GM12878 (cell line): ENCODE measurements around the gene DICER1. TPM values are rescaled to one million over a fixed set of nuclear protein-coding genes. Genes with fewer than 3 reads are reported as not detected.
A peak's percentile ranks its signal among the peaks of the same experiment; 100 is the strongest.

Experiments used
- ATAC-seq: fragments of 200-7000 bp; cut with Tn5 transposase; 3 replicates; pipeline ENCODE4 v1.9.1; 2020; ENCODE audit warnings: mild to moderate bottlenecking, moderate library complexity
- BruUV-seq: library from RNA; stranded (reverse); fragments of 400-500 nt; replicated peaks from 2 replicates; lab custom pipeline; 2021; lab: Mats Ljungman, UMichigan
- CTCF ChIA-PET: fragments of 300-600 bp; sonication (Branson Sonifier 250); formaldehyde crosslinking; extraction: SDS; loops from one replicate; lab custom pipeline; 2021; ENCODE audit warnings: inconsistent platforms; lab: Yijun Ruan, JAX
- POLR2A ChIA-PET: fragments of 350-600 bp; formaldehyde crosslinking; extraction: SDS; loops from one replicate; lab custom pipeline; 2021; ENCODE audit warnings: inconsistent platforms; lab: Charles Lee
- RAD21 ChIA-PET: fragments of 300-600 bp; sonication (Branson Sonifier 250); formaldehyde crosslinking; loops from one replicate; lab custom pipeline; 2023; ENCODE audit warnings: antibody characterized with exemption; ENCODE audit not compliant: unreplicated experiment; lab: Charles Lee
- SMC1A ChIA-PET: fragments of 300-600 bp; sonication (Branson Sonifier 250); formaldehyde crosslinking; loops from one replicate; lab custom pipeline; 2023; ENCODE audit not compliant: unreplicated experiment, uncharacterized antibody; lab: Charles Lee
- DNase-seq: peaks from one replicate; pipeline ENCODE4 v3.0.0-alpha.2; 2011; ENCODE audit warnings: low read depth, low spot score
- FAIRE-seq: peaks from 3 replicates; lab custom pipeline; 2011; peaks lifted over from hg19 to GRCh38; lab: Jason Lieb, UNC
- H2AFZ ChIP-seq: 2 replicates; pipeline ENCODE4 v1.6.0; 2011; ENCODE audit warnings: low read depth, low read length, control low read depth; ENCODE audit not compliant: control insufficient read depth
- H3K27ac ChIP-seq: 2 replicates; pipeline ENCODE4 v1.5.1; 2011; ENCODE audit warnings: control low read depth; ENCODE audit not compliant: control insufficient read depth, insufficient read depth
- H3K27me3 ChIP-seq, 2 experiments: replicated peaks in 1 of 2; 2 replicates each; pipeline versions ENCODE4 v1.6.0 to v1.6.1; 2011; ENCODE audit warnings: low read length in 1 of 2; ENCODE audit not compliant: control insufficient read depth in 2 of 2, insufficient read depth in 2 of 2
- H3K36me3 ChIP-seq, 2 experiments: 2 replicates each; pipeline ENCODE4 v1.5.1; 2011; ENCODE audit warnings: low read length in 1 of 2; ENCODE audit not compliant: control insufficient read depth in 2 of 2, insufficient read depth in 2 of 2
- H3K4me1 ChIP-seq: 2 replicates; pipeline ENCODE4 v1.6.1; 2011; ENCODE audit warnings: mild to moderate bottlenecking, low read length, moderate library complexity, mixed read lengths; ENCODE audit not compliant: control insufficient read depth, insufficient read depth
- H3K4me2 ChIP-seq: 2 replicates; pipeline ENCODE4 v1.6.0; 2011; ENCODE audit warnings: control low read depth; ENCODE audit not compliant: control insufficient read depth, insufficient read depth
- H3K4me3 ChIP-seq: fragments of 200-600 bp; sonication (generic); 2 replicates; pipeline ENCODE4 v1.5.1; 2016
- H3K79me2 ChIP-seq: 2 replicates; pipeline ENCODE4 v1.6.0; 2011; ENCODE audit warnings: low read length; ENCODE audit not compliant: control insufficient read depth, insufficient read depth
- H3K9ac ChIP-seq: 2 replicates; pipeline ENCODE4 v1.8.0; 2011; ENCODE audit warnings: low read length, control low read depth, mixed read lengths; ENCODE audit not compliant: control insufficient read depth, insufficient read depth
- H3K9me3 ChIP-seq: replicated peaks from 3 replicates; pipeline ENCODE4 v1.5.1; 2011; ENCODE audit warnings: mild to moderate bottlenecking, low read length; ENCODE audit not compliant: control insufficient read depth, insufficient read depth
- H4K20me1 ChIP-seq: 2 replicates; pipeline ENCODE4 v1.6.0; 2011; ENCODE audit not compliant: control insufficient read depth, insufficient read depth
- ATF3 ChIP-seq: IDR thresholded peaks from 2 replicates; pipeline ENCODE4 v1.6.1; 2011; ENCODE audit warnings: low read depth, mild to moderate bottlenecking, low read length, moderate library complexity, borderline replicate concordance; ENCODE audit errors: extremely low read depth
- CHD2 ChIP-seq: IDR thresholded peaks from 2 replicates; pipeline ENCODE4 v1.6.1; 2011; ENCODE audit warnings: low read depth, low read length, improper control_type of control experiment, borderline replicate concordance
- GATAD2B ChIP-seq: fragments of 450-650 bp; conservative IDR thresholded peaks from 2 replicates; pipeline ENCODE4 v1.6.1; 2017; ENCODE audit warnings: low read depth, mild to moderate bottlenecking, moderate library complexity
- HCFC1 ChIP-seq: fragments of 150-350 bp; IDR thresholded peaks from 2 replicates; pipeline ENCODE4 v1.6.1; 2014; ENCODE audit warnings: low read length
- MLLT1 ChIP-seq: fragments of 450-650 bp; IDR thresholded peaks from 2 replicates; pipeline ENCODE4 v1.6.1; 2016; ENCODE audit warnings: mild to moderate bottlenecking
- NFYB ChIP-seq: IDR thresholded peaks from 2 replicates; pipeline ENCODE4 v1.6.1; 2011; ENCODE audit warnings: low read depth, mild to moderate bottlenecking, low read length, improper control_type of control experiment, moderate library complexity; ENCODE audit not compliant: insufficient read depth
- SPI1 ChIP-seq: IDR thresholded peaks from 2 replicates; pipeline ENCODE4 v1.6.1; 2011; ENCODE audit warnings: low read depth, mild to moderate bottlenecking, low read length, moderate library complexity, borderline replicate concordance; ENCODE audit not compliant: insufficient read depth
- STAT1 ChIP-seq: fragments of 450-650 bp; conservative IDR thresholded peaks from 2 replicates; pipeline ENCODE4 v1.6.1; 2014; ENCODE audit warnings: antibody characterized with exemption, mild to moderate bottlenecking
- ZSCAN29 ChIP-seq: fragments of 450-650 bp; IDR thresholded peaks from 2 replicates; pipeline ENCODE4 v1.6.1; 2017; ENCODE audit warnings: mild to moderate bottlenecking, moderate library complexity
- WGBS: methylation state at CpG from one replicate; pipeline ENCODE4 v1.1.6; 2016; ENCODE audit warnings: low lambda C conversion rate; ENCODE audit not compliant: insufficient replicate concordance, insufficient coverage; ENCODE audit errors: missing lambda C conversion rate; 5-methylcytosine and 5-hydroxymethylcytosine counted together
- in situ Hi-C: fragments of 300-500 bp; cut with MboI; formaldehyde crosslinking; loops from 9 replicates; pipeline ENCODE4 v1.14.3; 2018; ENCODE audit warnings: mixed read lengths
- intact Hi-C: fragments of 100-400 bp; cut with micrococcal nuclease; formaldehyde crosslinking; loops from one replicate; pipeline ENCODE4 v1.14.2; 2022; ENCODE audit not compliant: unreplicated experiment
- polyA plus RNA-seq, 11 experiments: library from polyadenylated mRNA; depleted of rRNA in 4 of 11; unstranded in 6 of 11; stranded (reverse) in 5 of 11; fragments of >200 nt; fragmentation: Nextera tagmentation in 4 of 11; fragmentation: Illumina TruSeq in 1 of 11; extraction: Ambion mirVana in 4 of 11; extraction: Trizol in 1 of 11; gene quantifications; 1 replicate in 1 of 11; 2 replicates in 10 of 11; pipeline versions ENCODE4 v1.2.1 to v1.2.3, GENCODE V29; 2011 to 2016; ENCODE audit warnings: inconsistent platforms in 2 of 11, missing spikeins in 2 of 11, low read depth in 1 of 11
- total RNA-seq, 4 experiments: library from RNA; depleted of rRNA in 3 of 4; stranded (reverse); fragments of >200 nt in 3 of 4; fragmentation: Illumina TruSeq in 1 of 4; extraction: Trizol in 1 of 4; gene quantifications; 2 replicates each; pipeline versions ENCODE4 v1.2.1 to v1.2.3, GENCODE V29; 2013 to 2021
- TF ChIP-seq, protein P1 (sequence below): fragments of 450-650 bp; IDR thresholded peaks from 2 replicates; pipeline ENCODE4 v1.6.1; 2018; ENCODE audit warnings: borderline replicate concordance, mild to moderate bottlenecking; ENCODE audit not compliant: partially characterized antibody

Gene DICER1
- total and polyA plus RNA-seq, 10 of the 15 experiments (the other 5 are each of a cell fraction or from before 2014, with no cell fraction given), result 6.8 to 70.8 (median 37.1) TPM

- Histone ChIP-seq H2AFZ (no peak overlapping the region), H3K4me2 (no peak overlapping the region), H3K9me3 (no peaks in the 10 kb centered on the region), H3K36me3 (no peaks in the 10 kb centered on the region), H3K4me3 (no peak overlapping the region), H3K79me2 (no peaks in the 10 kb centered on the region), H3K4me1 (no peaks in the 10 kb centered on the region), H4K20me1 (no peaks in the 10 kb centered on the region), H3K9ac (no peak overlapping the region), H3K27me3 (no peaks in the 10 kb centered on the region), H3K27ac (no peak overlapping the region)
- intact Hi-C loops (no loop called here), in situ Hi-C loops (no loop called here)
- POLR2A ChIA-PET, result interaction anchor here (0.6 kb wide), 1 partner anchor 270 kb away, joined by 4 read pairs; no protein-coding TSS in a partner anchor
- no peak for TF ChIP-seq ATF3
- no peak for TF ChIP-seq STAT1
- TF ChIP-seq ZSCAN29, result no peak
- peak; percentile 5; the same call in 1 of the 2 replicates for TF ChIP-seq SPI1
- SMC1A ChIA-PET, result interaction anchor here (5.9 kb wide), 1 partner anchor 10 kb away, joined by 36 read pairs; no protein-coding TSS in a partner anchor
- DNase-seq (no peak), FAIRE-seq (no peak), ATAC-seq (peak; percentile 40; the same call in 2 of the 3 replicates)
- CTCF ChIA-PET, result interaction anchor here (1.2 to 2.0 kb wide), 2 partner anchors 10 to 22 kb away, joined by 3 to 6 read pairs; no protein-coding TSS in a partner anchor
- RAD21 ChIA-PET, result no interaction called here
- BruUV-seq, result no TSS peak
These were observed 16.2 kb upstream of the DICER1 start for GRCh38 chr14:95173518-95173917.

GRCh38 chr14:95167177-95167576, 9.8 kb upstream of the DICER1 start:
- RAD21 ChIA-PET, result no interaction called here
- no peak overlapping the region for H3K9ac ChIP-seq
- POLR2A ChIA-PET, result no interaction called here
- WGBS, result 74% methylated on average over 2 of the region's 2 CpGs
- DNase-seq, result no peak
- SMC1A ChIA-PET, result interaction anchor here (1.6 kb wide), 1 partner anchor 23 kb away, joined by 4 read pairs; no protein-coding TSS in a partner anchor
- H3K36me3 ChIP-seq, result no peaks in the 10 kb centered on the region
- no peak for ATAC-seq
- TF ChIP-seq HCFC1 (no peak), GATAD2B (no peak), CHD2 (no peak), MLLT1 (no peak), NFYB (no peak)
- TF ChIP-seq, protein P1, sequence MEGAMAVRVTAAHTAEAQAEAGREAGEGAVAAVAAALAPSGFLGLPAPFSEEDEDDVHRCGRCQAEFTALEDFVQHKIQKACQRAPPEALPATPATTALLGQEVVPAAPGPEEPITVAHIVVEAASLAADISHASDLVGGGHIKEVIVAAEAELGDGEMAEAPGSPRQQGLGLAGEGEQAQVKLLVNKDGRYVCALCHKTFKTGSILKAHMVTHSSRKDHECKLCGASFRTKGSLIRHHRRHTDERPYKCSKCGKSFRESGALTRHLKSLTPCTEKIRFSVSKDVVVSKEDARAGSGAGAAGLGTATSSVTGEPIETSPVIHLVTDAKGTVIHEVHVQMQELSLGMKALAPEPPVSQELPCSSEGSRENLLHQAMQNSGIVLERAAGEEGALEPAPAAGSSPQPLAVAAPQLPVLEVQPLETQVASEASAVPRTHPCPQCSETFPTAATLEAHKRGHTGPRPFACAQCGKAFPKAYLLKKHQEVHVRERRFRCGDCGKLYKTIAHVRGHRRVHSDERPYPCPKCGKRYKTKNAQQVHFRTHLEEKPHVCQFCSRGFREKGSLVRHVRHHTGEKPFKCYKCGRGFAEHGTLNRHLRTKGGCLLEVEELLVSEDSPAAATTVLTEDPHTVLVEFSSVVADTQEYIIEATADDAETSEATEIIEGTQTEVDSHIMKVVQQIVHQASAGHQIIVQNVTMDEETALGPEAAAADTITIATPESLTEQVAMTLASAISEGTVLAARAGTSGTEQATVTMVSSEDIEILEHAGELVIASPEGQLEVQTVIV, result no peak
- H2AFZ ChIP-seq, result no peak overlapping the region
- H4K20me1 ChIP-seq, result no peaks in the 10 kb centered on the region
- H3K27ac ChIP-seq, result no peak overlapping the region
- BruUV-seq, result no TSS peak
- H3K4me3 ChIP-seq, result no peak overlapping the region
- no peaks in the 10 kb centered on the region for H3K79me2 ChIP-seq
- in situ Hi-C loops (no loop called here), intact Hi-C loops (no loop called here)
- no peaks in the 10 kb centered on the region for H3K4me1 ChIP-seq
- no peak overlapping the region for H3K4me2 ChIP-seq
- H3K27me3 ChIP-seq, result no peaks in the 10 kb centered on the region
- H3K9me3 ChIP-seq, result peaks cover 2% of the 10 kb centered on the region
- FAIRE-seq, result no peak
- CTCF ChIA-PET, result interaction anchor here (0.6 kb wide), 1 partner anchor 183 kb away, joined by 3 read pairs; no protein-coding TSS in a partner anchor
